CD4-positive, alpha-beta memory T cell (primary cell): Measurements from ENCODE around the gene ZNF638. TPM values are rescaled to one million over a fixed set of nuclear protein-coding genes. Genes with fewer than 3 reads are reported as not detected.
A peak's percentile ranks its signal among the peaks of the same experiment; 100 is the strongest.

Source experiments
- CTCF ChIA-PET: fragments of 350-600 bp; sonication (Branson Sonifier 250); formaldehyde crosslinking; loops from one replicate; lab custom pipeline; 2021; ENCODE audit warnings: inconsistent platforms; ENCODE audit not compliant: partially characterized antibody; lab: Charles Lee
- POLR2A ChIA-PET: fragments of 350-600 bp; sonication (Branson Sonifier 250); formaldehyde crosslinking; loops from one replicate; lab custom pipeline; 2021; ENCODE audit not compliant: partially characterized antibody; lab: Charles Lee
- DNase-seq, 5 donors: peaks; one replicate each; pipeline versions ENCODE4 v3.0.0 to v3.0.0-alpha.2; 2020 to 2022; ENCODE audit warnings: mixed read lengths in 1 of 5
- H3K27ac ChIP-seq: one replicate; pipeline ENCODE4 v1.7.0; 2013; ENCODE audit warnings: low read depth, low read length
- H3K27me3 ChIP-seq: 2 replicates; pipeline ENCODE4 v1.7.0; 2013; ENCODE audit warnings: mild to moderate bottlenecking, low read length, moderate library complexity; ENCODE audit not compliant: insufficient read depth
- H3K36me3 ChIP-seq: 2 replicates; pipeline ENCODE4 v1.7.0; 2013; ENCODE audit warnings: mild to moderate bottlenecking, low read length, moderate library complexity; ENCODE audit not compliant: insufficient read depth
- H3K4me1 ChIP-seq: 2 replicates; pipeline ENCODE4 v1.7.0; 2013; ENCODE audit warnings: mild to moderate bottlenecking, low read length, moderate library complexity; ENCODE audit not compliant: insufficient read depth
- H3K4me3 ChIP-seq, 2 donors: one replicate each; pipeline ENCODE4 v1.7.0; 2013; ENCODE audit warnings: low read length in 2 of 2, mild to moderate bottlenecking in 1 of 2
- H3K9me3 ChIP-seq, 2 donors: one replicate each; pipeline ENCODE4 v1.7.0; 2013; ENCODE audit warnings: low read length in 2 of 2, control low read depth in 1 of 2; ENCODE audit not compliant: control insufficient read depth in 1 of 2
- H3K27ac Mint-ChIP-seq, 7 donors: one replicate each; pipeline ENCODE4 v1.8.0; 2020 to 2021; ENCODE audit warnings: mixed read lengths in 7 of 7, mild to moderate bottlenecking in 6 of 7, inconsistent platforms in 3 of 7, moderate library complexity in 3 of 7
- H3K27me3 Mint-ChIP-seq, 2 donors: one replicate each; pipeline ENCODE4 v1.8.0; 2020 to 2021; ENCODE audit warnings: mixed read lengths in 2 of 2
- H3K36me3 Mint-ChIP-seq, 2 donors: one replicate each; pipeline ENCODE4 v1.8.0; 2020 to 2021; ENCODE audit warnings: mixed read lengths in 2 of 2, inconsistent platforms in 1 of 2, mild to moderate bottlenecking in 1 of 2
- H3K4me1 Mint-ChIP-seq, 4 donors: one replicate each; pipeline ENCODE4 v1.8.0; 2020 to 2021; ENCODE audit warnings: mixed read lengths in 4 of 4, mild to moderate bottlenecking in 1 of 4
- H3K4me3 Mint-ChIP-seq, 8 donors: one replicate each; pipeline ENCODE4 v1.8.0; 2020 to 2021; ENCODE audit warnings: mixed read lengths in 8 of 8, mild to moderate bottlenecking in 7 of 8, moderate library complexity in 6 of 8, inconsistent platforms in 3 of 8
- H3K9me3 Mint-ChIP-seq, 8 donors: one replicate each; pipeline ENCODE4 v1.8.0; 2020 to 2021; ENCODE audit warnings: mixed read lengths in 8 of 8, mild to moderate bottlenecking in 5 of 8, inconsistent platforms in 3 of 8, moderate library complexity in 1 of 8
- intact Hi-C: fragments of 100-400 bp; cut with micrococcal nuclease; formaldehyde crosslinking; loops from one replicate; pipeline ENCODE4 v1.15.1; 2023
- polyA plus RNA-seq, 2 donors: library from polyadenylated mRNA; unstranded; fragments of 300-500 nt; fragmentation: Illumina TruSeq; gene quantifications; one replicate each; pipeline ENCODE4 v1.2.3, GENCODE V29; 2021
- total RNA-seq, 2 experiments: library from RNA; stranded (reverse); gene quantifications; one replicate each; pipeline ENCODE4 v1.2.3, GENCODE V29; 2021

The ZNF638 gene
- total and polyA plus RNA-seq, 4 experiments from 2014 or later: 19.8 to 167 (median 110) TPM

DNA sequence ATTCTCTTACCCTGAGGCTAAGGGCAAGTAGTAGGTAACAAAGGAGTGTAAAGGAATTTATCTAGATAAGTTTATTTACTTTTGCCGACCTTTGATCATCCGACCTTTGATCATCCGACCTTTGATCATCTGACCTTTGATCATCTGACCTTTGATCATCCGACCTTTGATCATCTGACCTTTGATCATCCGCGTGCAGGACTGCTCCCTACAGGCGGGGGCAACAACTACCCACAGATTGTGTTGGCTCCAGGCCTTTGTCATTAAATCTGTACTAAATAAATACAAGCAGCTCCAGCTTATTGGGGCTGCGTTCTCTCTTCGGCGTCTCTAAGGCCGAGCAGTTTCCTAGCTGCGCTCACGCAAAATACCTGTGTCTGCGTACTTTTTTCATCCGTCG is 56.6 kb downstream of the ZNF638 start:
- H3K36me3 Mint-ChIP-seq: peaks cover 65 to 71% of the 10 kb centered on the region in 2 donors
- CTCF ChIA-PET: no interaction called here
- Histone ChIP-seq H3K36me3 (peaks cover 31% of the 10 kb centered on the region), H3K9me3 (no peaks in the 10 kb centered on the region), H3K27me3 (no peaks in the 10 kb centered on the region), H3K27ac (no peak overlapping the region), H3K4me1 (no peaks in the 10 kb centered on the region), H3K4me3 (no peak overlapping the region)
- intact Hi-C loops: loop anchor here (5.0 kb wide), 1 partner anchor 41 kb away; no protein-coding TSS in a partner anchor
- no peaks in the 10 kb centered on the region for H3K27me3 Mint-ChIP-seq
- no peaks in the 10 kb centered on the region for H3K9me3 Mint-ChIP-seq
- no peak overlapping the region for H3K4me3 Mint-ChIP-seq
- H3K27ac Mint-ChIP-seq: no peak overlapping the region
- POLR2A ChIA-PET: no interaction called here
- DNase-seq: no peak
- peaks cover 0 to 10% (median 0%) of the 10 kb centered on the region in 4 donors for H3K4me1 Mint-ChIP-seq

DNA sequence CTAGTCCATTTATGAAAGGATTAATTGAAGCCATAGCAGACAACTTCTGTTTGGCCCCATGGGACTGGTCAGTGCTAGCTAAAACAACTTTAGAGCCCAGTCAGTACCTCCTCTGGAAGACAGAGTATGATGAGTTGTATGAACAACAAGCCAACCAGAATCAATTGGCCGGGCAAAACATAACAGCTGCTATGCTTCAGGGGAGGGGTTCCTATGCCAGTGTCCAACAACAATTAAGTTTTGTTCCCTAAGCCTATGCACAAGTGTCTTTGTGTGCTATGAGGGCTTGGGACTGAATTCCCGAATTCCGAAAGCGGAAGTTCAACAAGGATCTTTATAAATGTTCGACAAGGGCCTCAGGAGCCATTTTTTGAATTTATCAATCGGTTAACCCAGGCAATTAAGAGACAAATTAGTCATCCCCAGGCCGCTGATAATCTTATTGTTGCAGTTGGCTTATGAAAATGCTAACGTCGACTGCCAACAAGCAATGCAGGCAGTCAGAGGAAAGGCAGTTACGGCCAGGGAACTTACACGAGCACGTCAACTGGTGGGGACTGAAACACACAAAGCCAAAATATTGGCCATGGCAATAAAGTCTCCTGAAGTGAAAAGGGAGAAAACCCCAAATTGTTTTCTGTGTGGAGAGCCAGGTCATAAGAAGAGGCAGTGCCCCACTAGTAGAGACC is 57.9 kb downstream of the ZNF638 start:
- H3K36me3 ChIP-seq: peaks cover 34% of the 10 kb centered on the region
- Mint-ChIP-seq H3K27ac (peak overlapping the region in 1 of 7 donors; percentile 22), H3K4me1 (peaks cover 0 to 4% (median 0%) of the 10 kb centered on the region in 4 donors), H3K4me3 (no peak overlapping the region), H3K27me3 (no peaks in the 10 kb centered on the region), H3K36me3 (peaks cover 68 to 71% of the 10 kb centered on the region in 2 donors), H3K9me3 (no peaks in the 10 kb centered on the region)
- DNase-seq: no peak
- intact Hi-C loops: loop anchor here (5.0 kb wide), 1 partner anchor 42 kb away; no protein-coding TSS in a partner anchor
- ChIA-PET CTCF (interaction anchor here (0.8 kb wide), 1 partner anchor 58 kb away, joined by 3 read pairs; the partner anchor contains the start of gene ZNF638), POLR2A (no interaction called here)
- no peaks in the 10 kb centered on the region for H3K9me3 ChIP-seq
- no peaks in the 10 kb centered on the region for H3K4me1 ChIP-seq
- H3K27me3 ChIP-seq: no peaks in the 10 kb centered on the region
- H3K27ac ChIP-seq: no peak overlapping the region
- H3K4me3 ChIP-seq: no peak overlapping the region

DNA sequence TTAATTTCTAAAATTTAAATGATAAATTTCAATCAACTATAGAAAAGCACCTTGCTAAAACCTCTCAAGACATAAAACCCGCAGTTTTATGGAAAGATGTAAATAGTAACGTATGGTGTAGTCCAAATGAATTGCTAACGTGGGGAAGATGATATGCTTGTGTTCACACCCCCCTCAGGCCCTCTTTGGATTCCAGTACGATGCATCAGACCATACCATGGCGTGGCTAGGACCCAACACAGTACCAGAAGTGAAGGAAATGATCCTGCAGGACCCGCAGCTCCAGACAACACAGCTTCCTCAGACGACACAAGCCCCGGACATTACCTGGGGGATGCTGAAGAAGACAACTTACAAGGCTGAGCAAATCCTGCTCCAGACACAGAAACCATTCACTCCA is 61.6 kb downstream of the ZNF638 start:
- no peaks in the 10 kb centered on the region for H3K9me3 ChIP-seq
- H3K4me1 Mint-ChIP-seq: peaks cover 0 to 3% (median 0%) of the 10 kb centered on the region in 4 donors
- no peaks in the 10 kb centered on the region for H3K27me3 ChIP-seq
- DNase-seq: no peak
- H3K27ac ChIP-seq: no peak overlapping the region
- no peaks in the 10 kb centered on the region for H3K4me1 ChIP-seq
- ChIA-PET POLR2A (no interaction called here), CTCF (no interaction called here)
- no peak overlapping the region for H3K4me3 Mint-ChIP-seq
- H3K9me3 Mint-ChIP-seq: no peaks in the 10 kb centered on the region
- H3K36me3 Mint-ChIP-seq: peaks cover 68 to 87% of the 10 kb centered on the region in 2 donors
- no peak overlapping the region for H3K27ac Mint-ChIP-seq
- no peaks in the 10 kb centered on the region for H3K27me3 Mint-ChIP-seq
- intact Hi-C loops: no loop called here
- no peak overlapping the region for H3K4me3 ChIP-seq
- peaks cover 23% of the 10 kb centered on the region for H3K36me3 ChIP-seq

DNA sequence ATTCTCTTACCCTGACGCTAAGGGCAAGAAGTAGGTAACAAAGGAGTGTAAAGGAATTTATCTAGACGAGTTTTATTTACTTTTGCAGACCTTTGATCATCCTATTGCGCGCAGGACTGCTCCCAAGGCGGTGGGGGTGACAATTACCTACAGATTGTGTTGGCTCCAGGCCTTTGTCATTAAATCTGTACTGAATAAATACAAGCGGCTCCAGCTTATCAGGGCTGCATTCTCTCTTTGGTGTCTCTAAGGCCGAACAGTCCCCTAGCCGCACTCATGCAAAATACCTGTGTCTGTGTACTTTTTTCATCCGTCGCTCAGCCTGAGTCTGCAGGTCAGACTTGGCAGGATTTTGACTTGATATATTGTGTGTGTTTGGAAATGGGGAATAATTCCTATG is 63.9 kb downstream of the ZNF638 start:
- Mint-ChIP-seq H3K36me3 (peaks cover 59 to 82% of the 10 kb centered on the region in 2 donors), H3K27ac (no peak overlapping the region), H3K4me1 (peaks cover 0 to 5% (median 0%) of the 10 kb centered on the region in 4 donors), H3K4me3 (no peak overlapping the region), H3K27me3 (no peaks in the 10 kb centered on the region), H3K9me3 (no peaks in the 10 kb centered on the region)
- H3K27ac ChIP-seq: no peak overlapping the region
- no peaks in the 10 kb centered on the region for H3K4me1 ChIP-seq
- CTCF ChIA-PET: no interaction called here
- H3K36me3 ChIP-seq: peaks cover 23% of the 10 kb centered on the region
- POLR2A ChIA-PET: no interaction called here
- DNase-seq: no peak
- no peaks in the 10 kb centered on the region for H3K9me3 ChIP-seq
- intact Hi-C loops: no loop called here
- no peaks in the 10 kb centered on the region for H3K27me3 ChIP-seq
- no peak overlapping the region for H3K4me3 ChIP-seq

DNA sequence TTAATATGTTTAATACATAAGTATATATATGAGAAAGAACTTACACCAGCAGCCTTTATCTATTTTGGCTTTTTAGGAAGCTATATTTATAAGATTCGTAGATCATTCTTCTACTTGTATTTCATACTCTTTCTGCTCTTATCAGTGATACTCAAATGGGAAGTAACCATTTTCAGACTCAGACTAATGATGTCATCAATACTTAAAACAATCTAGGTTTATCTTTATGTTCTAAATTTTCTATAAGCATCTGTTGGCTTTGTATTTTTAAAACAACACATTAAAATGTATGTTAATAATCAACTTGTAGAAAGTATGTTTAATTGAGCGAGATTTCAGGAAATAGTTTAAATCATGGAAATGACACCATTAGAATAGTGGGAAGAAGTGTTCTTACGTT is 70.8 kb downstream of the ZNF638 start:
- Histone ChIP-seq H3K27ac (no peak overlapping the region), H3K27me3 (no peaks in the 10 kb centered on the region), H3K4me3 (no peak overlapping the region), H3K9me3 (no peaks in the 10 kb centered on the region), H3K4me1 (no peaks in the 10 kb centered on the region), H3K36me3 (peaks cover 59% of the 10 kb centered on the region)
- intact Hi-C loops: no loop called here
- Mint-ChIP-seq H3K36me3 (peaks cover 63 to 72% of the 10 kb centered on the region in 2 donors), H3K27ac (peak overlapping the region in 2 of 7 donors; percentile 59 to 73), H3K27me3 (no peaks in the 10 kb centered on the region), H3K4me1 (peaks cover 0 to 9% (median 0%) of the 10 kb centered on the region in 4 donors), H3K4me3 (no peak overlapping the region), H3K9me3 (no peaks in the 10 kb centered on the region)
- CTCF ChIA-PET: no interaction called here
- no peak for DNase-seq
- POLR2A ChIA-PET: no interaction called here

DNA sequence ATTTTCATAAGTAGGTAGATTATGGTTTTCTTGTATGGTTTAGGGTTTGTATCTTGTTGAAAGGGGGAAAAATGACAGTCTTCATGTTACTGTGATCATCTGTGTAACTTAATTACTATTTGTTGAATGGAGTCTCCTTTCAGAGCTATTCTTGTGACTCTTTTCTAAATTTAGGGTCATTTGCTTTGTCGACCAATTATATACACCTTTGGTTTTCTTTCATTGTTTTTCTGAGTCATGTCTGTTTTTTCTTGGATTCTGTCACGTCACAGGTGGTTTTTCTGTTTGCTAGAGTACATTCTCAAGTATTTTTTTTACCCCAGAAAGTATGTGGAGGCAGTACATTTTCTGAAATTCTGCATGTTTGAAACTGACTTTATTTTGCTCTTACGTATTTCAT is 78.0 kb downstream of the ZNF638 start:
- peaks cover 37% of the 10 kb centered on the region for H3K36me3 ChIP-seq
- no peaks in the 10 kb centered on the region for H3K4me1 ChIP-seq
- ChIA-PET CTCF (interaction anchor here (2.2 kb wide), 1 partner anchor 78 kb away, joined by 8 read pairs; the partner anchor contains the start of gene ZNF638), POLR2A (no interaction called here)
- Mint-ChIP-seq H3K4me1 (peaks cover 0 to 6% (median 0%) of the 10 kb centered on the region in 4 donors), H3K4me3 (no peak overlapping the region), H3K27ac (peak overlapping the region in 4 of 7 donors; percentile 31 to 57 (median 46)), H3K27me3 (no peaks in the 10 kb centered on the region), H3K9me3 (peaks cover 0 to 5% (median 3%) of the 10 kb centered on the region in 8 donors), H3K36me3 (peaks cover 49 to 53% of the 10 kb centered on the region in 2 donors)
- no peak for DNase-seq
- no peak overlapping the region for H3K4me3 ChIP-seq
- no peaks in the 10 kb centered on the region for H3K27me3 ChIP-seq
- no peaks in the 10 kb centered on the region for H3K9me3 ChIP-seq
- H3K27ac ChIP-seq: no peak overlapping the region
- intact Hi-C loops: no loop called here

DNA sequence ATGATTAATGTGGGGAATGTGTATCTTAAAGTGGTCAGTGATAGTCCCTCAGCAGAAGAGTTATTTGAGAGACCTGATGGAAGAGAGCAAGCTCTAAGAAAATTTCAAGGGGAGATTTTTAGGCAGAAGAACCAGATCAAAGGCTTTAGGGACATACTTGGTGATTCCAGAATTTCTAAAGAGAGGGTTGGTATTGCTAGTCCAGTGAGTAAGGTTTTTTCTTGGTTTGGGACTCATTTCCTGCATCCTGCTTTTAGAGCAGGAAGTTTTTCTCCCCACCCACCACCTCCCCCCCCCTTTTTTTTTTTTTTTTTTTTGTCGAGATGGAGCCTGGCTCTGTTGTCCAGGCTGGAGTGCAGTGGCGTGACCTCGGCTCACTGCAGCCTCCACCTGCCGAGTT is 79.1 kb downstream of the ZNF638 start:
- peaks cover 0 to 5% (median 3%) of the 10 kb centered on the region in 8 donors for H3K9me3 Mint-ChIP-seq
- H3K9me3 ChIP-seq: no peaks in the 10 kb centered on the region
- H3K4me1 Mint-ChIP-seq: peaks cover 0 to 6% (median 0%) of the 10 kb centered on the region in 4 donors
- H3K27ac Mint-ChIP-seq: peak overlapping the region in 2 of 7 donors; percentile 49 to 66
- POLR2A ChIA-PET: no interaction called here
- no peak overlapping the region for H3K27ac ChIP-seq
- no peaks in the 10 kb centered on the region for H3K27me3 Mint-ChIP-seq
- peaks cover 39 to 42% of the 10 kb centered on the region in 2 donors for H3K36me3 Mint-ChIP-seq
- H3K4me1 ChIP-seq: no peaks in the 10 kb centered on the region
- no peaks in the 10 kb centered on the region for H3K27me3 ChIP-seq
- peaks cover 27% of the 10 kb centered on the region for H3K36me3 ChIP-seq
- H3K4me3 ChIP-seq: no peak overlapping the region
- DNase-seq: no peak
- H3K4me3 Mint-ChIP-seq: no peak overlapping the region
- intact Hi-C loops: no loop called here
- CTCF ChIA-PET: no interaction called here
